Measurements from ENCODE around the gene MTM1. TPM values are rescaled to one million over a fixed set of nuclear protein-coding genes. Genes with fewer than 3 reads are reported as not detected.

The MTM1 gene
- total and polyA plus RNA-seq, 12 donors, result 2.4 to 14.0 (median 10.2) TPM

- no peak for TF ChIP-seq CTCF (IDR thresholded peaks at IDR 0.05)
- ATAC-seq (no peak), DNase-seq (no peak)
- Histone ChIP-seq H3K27ac (peak overlapping the region in 3 of 10 donors; percentile 16 to 60 (median 58)), H3K4me3 (no peak overlapping the region), H3K27me3 (no peaks in the 10 kb centered on the region), H3K9me3 (peaks cover 0 to 4% (median 0%) of the 10 kb centered on the region in 11 donors), H3K4me1 (peaks cover 0 to 65% (median 21%) of the 10 kb centered on the region in 9 donors), H3K36me3 (no peaks in the 10 kb centered on the region)
- 56 to 70% methylated on average over 1 of the region's 1 CpG for WGBS, 2 donors
- intact Hi-C loops (cut with DNase I), result loop anchor here in 3 of 10 donors (10.0 kb wide), 3 partner anchors 68 to 608 kb away; partner anchors contain the start of gene MAMLD1 (in 1 of the 3)
Measured at GRCh38 chrX:150573106-150573505, 4.7 kb downstream of the MTM1 start.

GRCh38 chrX:150573702-150574101 is 5.3 kb downstream of the MTM1 start:
- Histone ChIP-seq H3K27me3 (no peaks in the 10 kb centered on the region), H3K9me3 (peaks cover 0 to 10% (median 0%) of the 10 kb centered on the region in 11 donors), H3K36me3 (no peaks in the 10 kb centered on the region), H3K27ac (no peak overlapping the region), H3K4me3 (no peak overlapping the region), H3K4me1 (peaks cover 0 to 65% (median 21%) of the 10 kb centered on the region in 9 donors)
- DNase-seq (no peak), ATAC-seq (no peak)
- no peak for TF ChIP-seq CTCF (IDR thresholded peaks at IDR 0.05)
- 83 to 89% methylated on average over 4 of the region's 4 CpGs for WGBS, 2 donors
- intact Hi-C loops (cut with DNase I), result loop anchor here in 3 of 10 donors (10.0 kb wide), 3 partner anchors 69 to 609 kb away; partner anchors contain the start of gene MAMLD1 (in 1 of the 3)

GRCh38 chrX:150574559-150575418 is 6.4 kb downstream of the MTM1 start:
- no peaks in the 10 kb centered on the region for H3K36me3 ChIP-seq
- ATAC-seq, result no peak
- peaks cover 0 to 62% (median 16%) of the 10 kb centered on the region in 9 donors for H3K4me1 ChIP-seq
- peaks cover 0 to 10% (median 0%) of the 10 kb centered on the region in 11 donors for H3K9me3 ChIP-seq
- peak overlapping the region in 1 of 10 donors; percentile 63 for H3K27ac ChIP-seq
- no peaks in the 10 kb centered on the region for H3K27me3 ChIP-seq
- H3K4me3 ChIP-seq, result peak overlapping the region in 1 of 10 donors; percentile 22
- 71 to 72% methylated on average over 13 of the region's 13 CpGs for WGBS, 2 donors
- TF ChIP-seq CTCF (IDR thresholded peaks at IDR 0.05), result no peak
- intact Hi-C loops (cut with DNase I), result loop anchor here in 3 of 10 donors (10.0 kb wide), 3 partner anchors 70 to 610 kb away; partner anchors contain the start of gene MAMLD1 (in 1 of the 3)
- DNase-seq, result no peak

- Histone ChIP-seq H3K27me3 (no peaks in the 10 kb centered on the region), H3K9me3 (peaks cover 0 to 10% (median 0%) of the 10 kb centered on the region in 11 donors), H3K4me1 (peaks cover 0 to 56% (median 15%) of the 10 kb centered on the region in 9 donors), H3K4me3 (peak overlapping the region in 1 of 10 donors; percentile 22), H3K27ac (peak overlapping the region in 1 of 10 donors; percentile 63), H3K36me3 (no peaks in the 10 kb centered on the region)
- intact Hi-C loops (cut with DNase I), result loop anchor here in 3 of 10 donors (10.0 kb wide), 3 partner anchors 71 to 611 kb away; partner anchors contain the start of gene MAMLD1 (in 1 of the 3)
- 89 to 94% methylated on average over 5 of the region's 5 CpGs for WGBS, 2 donors
- ATAC-seq, result no peak
- DNase-seq, result no peak
- no peak for TF ChIP-seq CTCF (IDR thresholded peaks at IDR 0.05)
Measured at GRCh38 chrX:150575419-150575814, 7.0 kb downstream of the MTM1 start.
